ENCODE data around the gene ELAVL4.
A peak's percentile ranks its signal among the peaks of the same experiment; 100 is the strongest.

The ELAVL4 gene

DNA sequence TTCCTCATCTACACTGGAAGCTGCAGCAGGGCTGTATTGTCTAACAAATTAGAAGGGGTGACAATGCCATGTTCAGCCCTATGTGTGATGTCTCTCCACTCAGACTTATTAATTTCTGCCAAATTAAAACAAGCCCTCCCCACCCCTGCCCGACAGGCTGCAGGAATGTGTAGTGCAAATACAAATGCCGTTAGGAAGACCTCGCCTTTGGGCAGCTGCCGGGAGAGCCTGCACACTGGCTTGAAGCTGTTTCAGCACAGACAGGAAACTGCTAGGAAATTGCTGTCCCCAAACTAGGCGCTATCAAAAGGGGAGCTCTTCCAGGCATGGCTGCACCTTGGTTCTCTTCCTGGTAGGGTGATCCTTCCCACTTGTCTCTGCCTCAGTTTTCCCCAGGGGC is 135.2 kb downstream of the ELAVL4 start:
- no peak overlapping the region for H3K4me3 ChIP-seq (ENCODE audit: low read depth, low read length)
- TF ChIP-seq, protein P1, sequence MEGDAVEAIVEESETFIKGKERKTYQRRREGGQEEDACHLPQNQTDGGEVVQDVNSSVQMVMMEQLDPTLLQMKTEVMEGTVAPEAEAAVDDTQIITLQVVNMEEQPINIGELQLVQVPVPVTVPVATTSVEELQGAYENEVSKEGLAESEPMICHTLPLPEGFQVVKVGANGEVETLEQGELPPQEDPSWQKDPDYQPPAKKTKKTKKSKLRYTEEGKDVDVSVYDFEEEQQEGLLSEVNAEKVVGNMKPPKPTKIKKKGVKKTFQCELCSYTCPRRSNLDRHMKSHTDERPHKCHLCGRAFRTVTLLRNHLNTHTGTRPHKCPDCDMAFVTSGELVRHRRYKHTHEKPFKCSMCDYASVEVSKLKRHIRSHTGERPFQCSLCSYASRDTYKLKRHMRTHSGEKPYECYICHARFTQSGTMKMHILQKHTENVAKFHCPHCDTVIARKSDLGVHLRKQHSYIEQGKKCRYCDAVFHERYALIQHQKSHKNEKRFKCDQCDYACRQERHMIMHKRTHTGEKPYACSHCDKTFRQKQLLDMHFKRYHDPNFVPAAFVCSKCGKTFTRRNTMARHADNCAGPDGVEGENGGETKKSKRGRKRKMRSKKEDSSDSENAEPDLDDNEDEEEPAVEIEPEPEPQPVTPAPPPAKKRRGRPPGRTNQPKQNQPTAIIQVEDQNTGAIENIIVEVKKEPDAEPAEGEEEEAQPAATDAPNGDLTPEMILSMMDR (IDR thresholded peaks at IDR 0.05; ENCODE audit: low read depth, low read length), result no peak
- in situ Hi-C loops (cut with HindIII; ENCODE audit: low sequenced_read_pairs), result no loop called here
- no peak for DNase-seq (ENCODE audit: low read depth, low spot score)

DNA sequence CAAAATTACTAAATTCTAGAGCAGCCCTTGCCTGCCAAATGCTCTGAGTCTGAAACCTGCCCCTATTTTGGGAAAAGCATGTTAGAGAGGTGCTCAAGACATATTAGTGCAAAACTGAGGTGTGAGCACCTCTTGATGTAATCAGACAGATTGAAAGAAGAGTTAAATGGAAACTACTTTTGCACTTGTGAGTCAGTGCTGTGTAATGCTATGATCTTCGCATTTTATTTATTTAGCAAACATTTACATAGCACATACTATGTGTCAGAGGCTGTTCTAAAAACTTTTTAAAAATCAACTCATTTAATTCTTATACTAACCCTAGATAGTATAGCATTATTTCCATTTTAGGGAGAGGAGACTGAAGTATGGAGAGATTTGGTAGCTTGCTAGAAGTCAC is 138.1 kb downstream of the ELAVL4 start:
- peak; percentile 6 for DNase-seq (ENCODE audit: low read depth, low spot score)
- in situ Hi-C loops (cut with HindIII; ENCODE audit: low sequenced_read_pairs), result no loop called here
- H3K4me3 ChIP-seq (ENCODE audit: low read depth, low read length), result no peak overlapping the region
- TF ChIP-seq, protein P1 (IDR thresholded peaks at IDR 0.05; ENCODE audit: low read depth, low read length), result no peak

DNA sequence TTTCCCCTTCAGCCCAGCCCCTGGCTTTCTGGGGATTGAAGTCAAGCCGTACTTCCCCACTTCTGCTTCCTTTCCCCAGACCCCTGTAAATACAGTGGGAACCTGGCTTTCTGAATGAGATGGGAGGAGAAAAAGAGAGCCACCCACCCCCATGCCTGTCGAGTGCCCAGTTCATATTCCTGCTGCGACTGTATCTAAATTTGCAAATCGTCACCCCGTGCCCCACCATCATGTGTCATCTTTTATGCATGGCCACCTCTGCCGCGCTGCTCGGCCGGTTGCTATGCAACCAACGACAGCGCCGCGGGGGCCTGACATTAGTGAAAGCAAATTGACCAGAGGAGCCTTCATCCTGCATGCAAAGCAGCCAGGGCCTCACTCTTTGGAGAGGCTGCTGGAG is 143.0 kb downstream of the ELAVL4 start:
- TF ChIP-seq, protein P1 (IDR thresholded peaks at IDR 0.05; ENCODE audit: low read depth, low read length), result no peak
- no peak for DNase-seq (ENCODE audit: low read depth, low spot score)
- in situ Hi-C loops (cut with HindIII; ENCODE audit: low sequenced_read_pairs), result no loop called here
- H3K4me3 ChIP-seq (ENCODE audit: low read depth, low read length), result no peak overlapping the region

DNA sequence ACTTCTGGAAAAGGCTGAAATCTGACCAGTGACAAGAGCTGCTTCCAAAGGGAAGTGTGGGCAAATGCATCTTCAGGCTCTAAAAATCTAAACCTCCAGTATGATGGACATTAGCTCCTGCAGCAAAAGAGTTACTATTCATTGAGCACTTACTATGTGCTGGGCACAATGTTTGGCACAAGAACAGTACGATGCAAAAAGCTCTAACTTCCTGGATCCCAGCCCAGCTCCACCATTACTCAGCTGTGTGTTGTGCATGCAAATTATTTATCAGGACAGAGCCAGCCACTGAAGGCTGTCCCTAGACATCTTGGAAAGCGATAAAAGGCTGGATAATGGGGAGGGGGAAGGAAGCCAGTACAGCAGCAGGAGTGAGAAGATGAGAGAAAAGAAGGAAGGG is 143.5 kb downstream of the ELAVL4 start:
- H3K4me3 ChIP-seq (ENCODE audit: low read depth, low read length), result no peak overlapping the region
- in situ Hi-C loops (cut with HindIII; ENCODE audit: low sequenced_read_pairs), result no loop called here
- no peak for DNase-seq (ENCODE audit: low read depth, low spot score)
- TF ChIP-seq, protein P1 (IDR thresholded peaks at IDR 0.05; ENCODE audit: low read depth, low read length), result no peak

All from astrocyte of the spinal cord (primary cell).